ENCODE measurements around the gene OSBPL7. TPM values are rescaled to one million over a fixed set of nuclear protein-coding genes. Genes with fewer than 3 reads are reported as not detected.
A peak's percentile ranks its signal among the peaks of the same experiment; 100 is the strongest.

OSBPL7 gene
- total and polyA plus RNA-seq, 8 donors, result 7.9 to 330 (median 43.9) TPM

DNA sequence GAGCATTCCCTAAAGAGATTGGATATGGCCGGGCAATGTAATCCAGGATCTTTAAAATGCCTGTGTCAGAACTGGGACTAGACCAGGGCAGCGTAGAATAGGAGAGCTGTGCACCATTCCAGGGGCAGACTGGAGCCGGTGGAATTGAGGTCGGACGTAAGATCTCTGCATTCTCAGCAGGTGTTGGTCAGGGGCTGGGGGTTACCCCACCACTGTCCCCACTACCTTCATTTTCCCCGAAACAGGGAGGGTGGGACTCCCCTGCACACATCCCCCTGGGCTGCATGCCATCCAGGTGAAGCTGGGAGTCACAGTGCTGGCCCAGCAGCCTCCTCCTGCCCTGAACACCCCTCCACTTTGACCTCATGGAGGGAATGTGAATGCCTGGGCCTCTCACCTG is 17.8 kb downstream of the OSBPL7 start:
- Histone ChIP-seq H3K27me3 (no peaks in the 10 kb centered on the region), H3K4me1 (peaks cover 0 to 8% (median under 1%) of the 10 kb centered on the region in 4 donors), H3K4me3 (no peak overlapping the region), H3K9me3 (no peaks in the 10 kb centered on the region), H3K27ac (no peak overlapping the region), H3K36me3 (peaks cover 25 to 31% (median 28%) of the 10 kb centered on the region in 4 donors)
- 73 to 81% (median 77%) methylated on average over 6 of the region's 6 CpGs for WGBS, 5 donors
- peak in 1 of 2 donors; percentile 7 for DNase-seq
- no peak for TF ChIP-seq CTCF (IDR thresholded peaks at IDR 0.05)
- no peak for TF ChIP-seq EP300 (IDR thresholded peaks at IDR 0.05)
- no peak for TF ChIP-seq POLR2A (IDR thresholded peaks at IDR 0.05)
- TF ChIP-seq POLR2AphosphoS5 (IDR thresholded peaks at IDR 0.05), result no peak
- intact Hi-C loops (cut with DNase I; ENCODE audit: low total_unique reads), result no loop called here

- WGBS, 5 donors, result 52 to 73% (median 63%) methylated on average over 5 of the region's 5 CpGs
- TF ChIP-seq EP300 (IDR thresholded peaks at IDR 0.05) (no peak), POLR2AphosphoS5 (IDR thresholded peaks at IDR 0.05) (no peak), POLR2A (IDR thresholded peaks at IDR 0.05) (no peak), CTCF (IDR thresholded peaks at IDR 0.05) (no peak)
- Histone ChIP-seq H3K27ac (no peak overlapping the region), H3K27me3 (no peaks in the 10 kb centered on the region), H3K9me3 (no peaks in the 10 kb centered on the region), H3K4me3 (no peak overlapping the region), H3K4me1 (peaks cover 0 to 2% (median 0%) of the 10 kb centered on the region in 4 donors), H3K36me3 (peaks cover 20 to 26% (median 23%) of the 10 kb centered on the region in 4 donors)
- intact Hi-C loops (cut with DNase I; ENCODE audit: low total_unique reads), result no loop called here
- DNase-seq, result no peak
These were observed 18.4 kb downstream of the OSBPL7 start for GRCh38 chr17:47803201-47803600.

- Histone ChIP-seq H3K27ac (no peak overlapping the region), H3K9me3 (no peaks in the 10 kb centered on the region), H3K4me1 (no peaks in the 10 kb centered on the region), H3K36me3 (peaks cover 12 to 19% (median 15%) of the 10 kb centered on the region in 4 donors), H3K4me3 (no peak overlapping the region), H3K27me3 (no peaks in the 10 kb centered on the region)
- intact Hi-C loops (cut with DNase I; ENCODE audit: low total_unique reads), result no loop called here
- TF ChIP-seq EP300 (IDR thresholded peaks at IDR 0.05), result no peak
- peak in 4 of 7 experiments; percentile 32 to 43 (median 38) for TF ChIP-seq CTCF (IDR thresholded peaks at IDR 0.05)
- WGBS, 5 donors, result 29 to 36% (median 30%) methylated on average over 9 of the region's 9 CpGs
- DNase-seq, result peak; percentile 64 to 70
These were observed 19.1 kb downstream of the OSBPL7 start for GRCh38 chr17:47802341-47803022.

DNA sequence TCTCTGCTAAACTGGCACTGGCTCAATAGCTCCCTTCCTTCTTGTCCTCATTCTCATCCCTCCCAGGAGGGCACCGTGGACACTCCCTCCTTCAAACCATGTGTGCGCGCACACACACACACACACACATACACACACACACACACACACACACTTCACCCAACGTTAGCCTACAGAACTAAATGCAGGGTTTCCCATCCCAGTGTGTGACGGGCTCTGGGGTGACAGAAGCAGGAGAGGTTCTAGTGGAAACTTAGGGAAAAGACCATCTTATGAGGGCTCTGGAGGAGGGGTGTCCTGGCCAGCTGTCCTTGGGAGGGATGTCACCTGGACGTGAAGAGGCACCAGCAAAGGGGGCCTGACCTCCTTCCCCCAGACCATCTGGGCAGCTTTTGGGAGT is 19.7 kb downstream of the OSBPL7 start:
- Histone ChIP-seq H3K4me3 (no peak overlapping the region), H3K36me3 (peaks cover 7 to 13% (median 10%) of the 10 kb centered on the region in 4 donors), H3K4me1 (no peaks in the 10 kb centered on the region), H3K9me3 (no peaks in the 10 kb centered on the region), H3K27me3 (peaks cover 0 to 2% (median 0%) of the 10 kb centered on the region in 3 donors), H3K27ac (no peak overlapping the region)
- no peak for DNase-seq
- intact Hi-C loops (cut with DNase I; ENCODE audit: low total_unique reads), result no loop called here
- WGBS, 5 donors, result 36 to 53% (median 44%) methylated on average over 6 of the region's 6 CpGs
- TF ChIP-seq POLR2A (IDR thresholded peaks at IDR 0.05), result no peak
- TF ChIP-seq POLR2AphosphoS5 (IDR thresholded peaks at IDR 0.05), result no peak
- no peak for TF ChIP-seq EP300 (IDR thresholded peaks at IDR 0.05)
- no peak for TF ChIP-seq CTCF (IDR thresholded peaks at IDR 0.05)
